ENCODE measurements around the gene AFTPH.

DNA sequence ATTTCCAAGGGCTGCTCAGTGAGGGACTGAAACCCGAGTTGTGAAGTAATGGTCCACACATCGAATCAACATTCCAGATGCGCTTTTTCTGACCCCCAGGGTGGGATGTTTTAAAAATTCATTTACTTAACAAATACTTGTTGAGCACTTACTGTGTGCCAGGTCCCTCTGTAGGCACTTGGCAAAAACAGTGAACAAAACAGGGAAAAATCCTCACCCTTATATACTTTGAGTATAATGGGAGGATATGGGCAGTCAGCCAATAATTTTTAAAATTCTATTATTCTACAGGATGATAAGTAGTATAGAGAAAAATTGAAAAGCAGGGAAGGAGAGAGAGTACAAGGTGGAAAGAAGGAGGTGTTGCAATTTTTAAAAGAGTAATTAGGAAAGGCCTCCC lies 31.3 kb upstream of the AFTPH start:
- TF ChIP-seq, protein P1, sequence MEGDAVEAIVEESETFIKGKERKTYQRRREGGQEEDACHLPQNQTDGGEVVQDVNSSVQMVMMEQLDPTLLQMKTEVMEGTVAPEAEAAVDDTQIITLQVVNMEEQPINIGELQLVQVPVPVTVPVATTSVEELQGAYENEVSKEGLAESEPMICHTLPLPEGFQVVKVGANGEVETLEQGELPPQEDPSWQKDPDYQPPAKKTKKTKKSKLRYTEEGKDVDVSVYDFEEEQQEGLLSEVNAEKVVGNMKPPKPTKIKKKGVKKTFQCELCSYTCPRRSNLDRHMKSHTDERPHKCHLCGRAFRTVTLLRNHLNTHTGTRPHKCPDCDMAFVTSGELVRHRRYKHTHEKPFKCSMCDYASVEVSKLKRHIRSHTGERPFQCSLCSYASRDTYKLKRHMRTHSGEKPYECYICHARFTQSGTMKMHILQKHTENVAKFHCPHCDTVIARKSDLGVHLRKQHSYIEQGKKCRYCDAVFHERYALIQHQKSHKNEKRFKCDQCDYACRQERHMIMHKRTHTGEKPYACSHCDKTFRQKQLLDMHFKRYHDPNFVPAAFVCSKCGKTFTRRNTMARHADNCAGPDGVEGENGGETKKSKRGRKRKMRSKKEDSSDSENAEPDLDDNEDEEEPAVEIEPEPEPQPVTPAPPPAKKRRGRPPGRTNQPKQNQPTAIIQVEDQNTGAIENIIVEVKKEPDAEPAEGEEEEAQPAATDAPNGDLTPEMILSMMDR (IDR thresholded peaks at IDR 0.05): no peak
- TF ChIP-seq EP300 (IDR thresholded peaks at IDR 0.05): no peak
